Neural crest cell (in vitro differentiated cells): Measurements from ENCODE around the gene GOLGA6C. TPM values are rescaled to one million over a fixed set of nuclear protein-coding genes. Genes with fewer than 3 reads are reported as not detected.
A peak's percentile ranks its signal among the peaks of the same experiment; 100 is the strongest.

Experiments
- DNase-seq: peaks from one replicate; pipeline ENCODE4 v3.0.0; 2021; ENCODE audit warnings: low read depth, mixed read lengths, low spot score
- H3K27ac Mint-ChIP-seq: one replicate; pipeline ENCODE4 v1.8.0; 2021; ENCODE audit warnings: mild to moderate bottlenecking, mixed read lengths; ENCODE audit not compliant: unreplicated experiment
- H3K27me3 Mint-ChIP-seq: 2 replicates; pipeline ENCODE4 v1.8.0; 2021; ENCODE audit warnings: low read depth, mild to moderate bottlenecking, mixed read lengths
- H3K36me3 Mint-ChIP-seq: 2 replicates; pipeline ENCODE4 v1.8.0; 2021; ENCODE audit warnings: low read depth, mild to moderate bottlenecking, mixed read lengths
- H3K4me1 Mint-ChIP-seq: 2 replicates; pipeline ENCODE4 v1.8.0; 2021; ENCODE audit warnings: mixed read lengths
- H3K4me3 Mint-ChIP-seq: one replicate; pipeline ENCODE4 v1.8.0; 2021; ENCODE audit warnings: mild to moderate bottlenecking, mixed read lengths
- H3K9me3 Mint-ChIP-seq: 2 replicates; pipeline ENCODE4 v1.8.0; 2021; ENCODE audit warnings: mixed read lengths
- total RNA-seq: library from RNA; stranded (reverse); gene quantifications from 2 replicates; pipeline ENCODE4 v1.2.1, GENCODE V29; 2021
- TF ChIP-seq, protein P1 (sequence below): fragments of 200-600 bp; sonication (generic); conservative IDR thresholded peaks from 2 replicates; pipeline ENCODE4 v1.5.0; 2021; ENCODE audit warnings: antibody characterized with exemption, mild to moderate bottlenecking

Gene GOLGA6C
- total RNA-seq, 1 donor from 2014 or later, result 0.12 TPM

DNA sequence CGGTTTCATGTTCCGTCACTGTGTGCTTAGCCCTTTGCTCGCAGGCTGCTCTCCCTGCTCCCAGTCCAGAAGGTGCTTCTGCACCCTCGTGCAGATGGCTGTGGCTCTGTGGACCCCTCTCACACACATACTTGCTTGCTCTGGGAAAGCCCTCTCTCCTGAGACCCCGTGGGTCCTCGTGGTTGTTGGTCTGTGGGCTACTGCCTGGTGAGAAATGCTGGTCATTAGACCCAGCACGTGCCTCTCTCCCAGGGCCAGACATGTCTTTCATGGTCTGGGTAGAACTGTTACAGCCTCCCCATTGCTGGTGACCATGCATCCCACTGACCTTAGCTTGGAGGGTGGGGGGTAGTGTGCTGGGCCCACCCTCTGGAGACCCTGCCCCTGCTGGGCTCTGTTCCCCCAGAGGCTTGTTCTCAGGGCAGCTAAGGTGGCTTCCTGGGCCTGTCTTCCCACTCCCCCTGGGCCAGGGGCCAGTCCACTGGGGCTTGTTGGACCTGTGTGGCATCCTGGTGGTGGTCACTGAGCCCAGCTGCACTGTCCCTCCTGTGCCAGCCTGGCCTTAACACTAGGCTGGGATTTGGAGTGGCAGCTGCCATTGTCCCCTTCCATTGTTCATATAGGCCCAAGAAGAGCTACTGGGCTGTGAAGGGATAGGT, 45.8 kb upstream of the GOLGA6C start:
- Mint-ChIP-seq H3K27me3 (no peaks in the 10 kb centered on the region), H3K9me3 (no peaks in the 10 kb centered on the region), H3K36me3 (no peaks in the 10 kb centered on the region), H3K4me1 (no peaks in the 10 kb centered on the region), H3K27ac (peak overlapping the region; percentile 59), H3K4me3 (peak overlapping the region; percentile 24)
- TF ChIP-seq, protein P1, sequence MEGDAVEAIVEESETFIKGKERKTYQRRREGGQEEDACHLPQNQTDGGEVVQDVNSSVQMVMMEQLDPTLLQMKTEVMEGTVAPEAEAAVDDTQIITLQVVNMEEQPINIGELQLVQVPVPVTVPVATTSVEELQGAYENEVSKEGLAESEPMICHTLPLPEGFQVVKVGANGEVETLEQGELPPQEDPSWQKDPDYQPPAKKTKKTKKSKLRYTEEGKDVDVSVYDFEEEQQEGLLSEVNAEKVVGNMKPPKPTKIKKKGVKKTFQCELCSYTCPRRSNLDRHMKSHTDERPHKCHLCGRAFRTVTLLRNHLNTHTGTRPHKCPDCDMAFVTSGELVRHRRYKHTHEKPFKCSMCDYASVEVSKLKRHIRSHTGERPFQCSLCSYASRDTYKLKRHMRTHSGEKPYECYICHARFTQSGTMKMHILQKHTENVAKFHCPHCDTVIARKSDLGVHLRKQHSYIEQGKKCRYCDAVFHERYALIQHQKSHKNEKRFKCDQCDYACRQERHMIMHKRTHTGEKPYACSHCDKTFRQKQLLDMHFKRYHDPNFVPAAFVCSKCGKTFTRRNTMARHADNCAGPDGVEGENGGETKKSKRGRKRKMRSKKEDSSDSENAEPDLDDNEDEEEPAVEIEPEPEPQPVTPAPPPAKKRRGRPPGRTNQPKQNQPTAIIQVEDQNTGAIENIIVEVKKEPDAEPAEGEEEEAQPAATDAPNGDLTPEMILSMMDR, result no peak
- no peak for DNase-seq

DNA sequence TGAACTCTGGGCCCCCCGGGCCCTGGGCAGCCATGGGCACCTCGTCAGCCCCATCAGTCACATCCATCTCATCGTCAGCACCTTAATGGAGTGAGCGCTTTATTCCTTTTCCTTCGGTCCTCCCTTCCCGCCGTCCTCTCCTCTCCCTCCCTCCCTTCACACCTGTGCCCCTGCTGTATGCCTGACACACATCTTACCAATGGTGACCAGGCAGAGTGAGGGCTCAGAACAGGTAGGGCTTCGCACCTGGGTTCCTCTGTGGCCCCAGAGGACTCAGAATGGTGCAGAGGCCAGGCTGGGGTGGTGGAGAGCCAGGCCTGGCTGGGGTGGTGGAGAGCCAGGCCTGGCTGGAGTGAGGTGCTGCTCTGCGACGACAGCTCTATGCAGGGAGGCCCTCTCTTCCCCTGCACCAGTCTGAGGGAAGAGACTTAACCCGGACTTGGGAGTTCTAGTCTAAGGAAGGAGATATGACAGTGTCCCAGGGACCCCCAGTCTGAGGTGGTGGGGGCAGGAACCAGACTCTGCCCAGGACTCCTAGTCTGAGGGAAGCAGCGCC, 44.8 kb upstream of the GOLGA6C start:
- Mint-ChIP-seq H3K27me3 (no peaks in the 10 kb centered on the region), H3K36me3 (no peaks in the 10 kb centered on the region), H3K4me3 (no peak overlapping the region), H3K4me1 (no peaks in the 10 kb centered on the region), H3K27ac (no peak overlapping the region), H3K9me3 (no peaks in the 10 kb centered on the region)
- no peak for DNase-seq
- TF ChIP-seq, protein P1, result no peak

DNA sequence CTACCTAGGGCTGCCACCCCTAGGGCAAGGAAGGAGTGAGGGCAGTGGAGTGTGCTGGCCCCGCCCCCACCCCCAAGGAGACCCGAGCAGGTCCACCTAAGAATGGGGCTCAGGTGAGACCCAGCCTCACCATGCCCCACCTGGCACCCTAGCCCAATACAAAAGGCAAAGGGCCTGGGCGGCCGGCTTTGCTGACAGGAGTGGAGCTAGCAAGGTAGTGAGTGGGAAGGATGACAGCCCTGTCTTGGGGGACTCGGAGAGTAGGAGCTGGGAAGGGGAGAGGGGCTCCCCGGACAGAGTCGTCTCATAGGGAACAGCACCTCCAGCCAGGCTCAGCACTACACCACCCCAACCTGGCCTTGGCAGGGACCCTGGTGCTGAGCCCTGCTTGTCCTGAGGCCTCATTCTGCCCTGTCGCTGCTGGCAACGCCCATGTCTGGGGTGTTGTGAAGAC, 44.3 kb upstream of the GOLGA6C start:
- Mint-ChIP-seq H3K36me3 (no peaks in the 10 kb centered on the region), H3K4me3 (no peak overlapping the region), H3K27ac (no peak overlapping the region), H3K4me1 (no peaks in the 10 kb centered on the region), H3K9me3 (no peaks in the 10 kb centered on the region), H3K27me3 (no peaks in the 10 kb centered on the region)
- no peak for DNase-seq
- TF ChIP-seq, protein P1, result no peak

DNA sequence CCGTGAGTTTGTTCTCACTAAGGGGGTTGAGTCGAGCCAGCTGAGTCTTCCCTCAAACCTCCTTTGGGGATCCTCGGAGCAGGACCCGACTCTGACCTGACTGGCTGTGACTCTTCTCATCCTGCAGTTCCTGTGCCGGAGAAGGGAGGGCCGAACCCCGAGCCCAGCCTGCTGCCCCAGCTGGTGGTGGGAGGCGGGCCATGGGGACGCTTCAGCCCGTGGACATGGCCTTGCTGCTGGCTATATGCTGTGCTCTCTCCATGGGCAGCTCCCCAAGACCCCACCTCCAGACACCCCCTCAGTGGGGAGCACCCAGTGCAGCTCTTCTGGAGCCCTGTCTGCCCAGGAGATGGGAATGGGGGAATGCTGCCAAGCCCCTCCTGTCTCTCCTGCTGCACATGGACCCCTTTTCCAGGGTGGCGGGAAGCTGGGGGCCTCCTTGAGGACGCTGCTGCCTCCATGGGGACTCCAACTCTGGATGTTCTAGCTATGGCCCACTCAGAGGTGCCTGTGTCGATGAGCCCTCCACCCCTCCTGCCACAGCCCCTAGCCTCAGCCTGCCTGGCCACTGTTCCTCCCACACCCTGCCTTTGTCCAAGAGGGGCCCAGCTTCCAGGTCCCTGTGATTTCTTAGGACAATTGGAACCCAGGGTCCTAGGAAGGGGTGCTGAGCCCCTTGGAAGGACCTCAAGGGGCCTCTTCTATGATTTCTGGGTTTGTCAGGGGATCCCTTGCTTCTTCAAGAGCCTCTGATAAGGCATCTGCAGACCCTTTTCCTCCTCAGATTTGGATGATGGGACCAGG, 43.6 kb upstream of the GOLGA6C start:
- Mint-ChIP-seq H3K36me3 (no peaks in the 10 kb centered on the region), H3K9me3 (no peaks in the 10 kb centered on the region), H3K4me3 (no peak overlapping the region), H3K27me3 (no peaks in the 10 kb centered on the region), H3K4me1 (no peaks in the 10 kb centered on the region), H3K27ac (no peak overlapping the region)
- TF ChIP-seq, protein P1, result no peak
- no peak for DNase-seq

DNA sequence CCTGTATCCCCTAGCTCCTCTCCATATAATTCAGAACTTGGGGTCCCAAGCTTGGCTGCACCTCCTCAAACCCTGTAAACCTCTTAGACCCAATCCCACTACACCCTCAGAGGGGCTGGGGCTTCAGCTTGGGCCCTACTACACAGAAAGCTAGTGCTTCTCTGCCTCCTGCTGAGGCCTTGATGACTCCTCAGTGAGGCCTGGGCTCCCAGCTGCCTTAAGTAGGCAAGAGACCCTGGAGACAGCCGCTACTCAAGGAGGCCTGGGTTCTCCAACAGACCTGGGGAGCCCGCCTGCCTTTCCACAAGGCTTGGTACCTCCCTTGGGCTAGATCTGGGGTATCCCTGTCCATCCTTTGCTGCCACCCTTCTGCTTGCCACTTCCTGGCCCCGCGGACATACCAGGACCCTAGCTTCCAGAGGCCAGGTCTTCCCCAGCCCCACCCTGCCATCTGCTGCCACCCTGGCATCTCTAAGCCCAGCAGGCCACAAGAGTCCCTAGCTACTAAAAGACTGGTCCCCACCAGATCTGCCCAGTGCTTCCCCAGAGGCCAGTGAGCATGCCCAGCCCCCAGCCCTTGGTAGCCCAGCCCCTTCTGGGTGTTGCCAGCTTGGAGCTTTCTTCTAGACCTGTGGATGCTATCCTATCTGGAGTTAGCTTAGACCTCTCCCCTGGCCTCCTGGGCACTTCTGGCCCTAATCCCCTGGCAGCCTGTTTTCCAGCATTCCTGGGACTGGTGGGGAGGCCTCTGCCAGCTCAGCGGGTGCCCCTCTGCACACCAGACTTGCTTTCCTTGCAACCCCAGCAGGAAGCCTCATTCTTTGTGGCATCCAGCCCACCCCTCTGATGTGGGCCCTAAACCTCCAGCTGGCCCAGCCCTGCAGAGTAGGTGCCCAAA, 42.8 kb upstream of the GOLGA6C start:
- no peaks in the 10 kb centered on the region for H3K4me1 Mint-ChIP-seq
- no peak for DNase-seq
- no peaks in the 10 kb centered on the region for H3K36me3 Mint-ChIP-seq
- TF ChIP-seq, protein P1, result no peak
- no peak overlapping the region for H3K4me3 Mint-ChIP-seq
- H3K27ac Mint-ChIP-seq, result no peak overlapping the region
- H3K9me3 Mint-ChIP-seq, result no peaks in the 10 kb centered on the region
- no peaks in the 10 kb centered on the region for H3K27me3 Mint-ChIP-seq
